Measurements from ENCODE around the gene CEP164. TPM values are rescaled to one million over a fixed set of nuclear protein-coding genes. Genes with fewer than 3 reads are reported as not detected.

The CEP164 gene
- total and polyA plus RNA-seq, 9 of the 15 experiments (the other 6 are each of a cell fraction or from before 2014, with no cell fraction given): 2.1 to 16.5 (median 10.4) TPM

DNA sequence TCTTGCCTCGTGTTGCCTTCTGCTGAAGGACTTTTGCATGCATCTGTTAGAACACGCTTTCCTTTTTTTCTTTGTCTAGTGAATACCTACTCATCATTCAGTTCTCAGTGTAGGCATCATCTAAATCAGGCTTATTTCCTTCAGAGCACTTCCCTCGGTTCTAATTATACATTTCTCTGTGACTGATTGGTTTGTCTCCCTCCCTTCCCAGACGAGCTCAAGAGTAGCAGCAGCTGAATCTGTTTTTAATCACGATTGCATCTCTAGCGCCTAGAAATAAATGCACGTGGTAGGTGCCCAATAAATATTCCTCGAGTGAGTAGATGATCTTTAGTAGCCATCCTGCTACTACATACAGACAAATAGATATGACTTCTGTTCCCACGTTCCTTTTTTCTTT, 6.3 kb downstream of the CEP164 start:
- H4K20me1 ChIP-seq (replicated peaks; ENCODE audit: control insufficient read depth, insufficient read depth, low read length): 0 out of 2 replicates have a peak, but pooled peaks cover 3% of the 10 kb centered on the region
- in situ Hi-C loops (cut with MboI): no loop called here
- H3K36me3 ChIP-seq (ENCODE audit: control insufficient read depth, insufficient read depth, low read length): 0 out of 3 replicates have a peak, but pooled peaks cover under 1% of the 10 kb centered on the region
- ATAC-seq (no peak), DNase-seq (ENCODE audit: extremely low read depth in 1 of 4, low spot score in 3 of 4) (no peak), FAIRE-seq (no peak)
- POLR2A ChIA-PET: interaction anchor here (0.6 to 6.7 kb wide), 2 partner anchors 7 to 68 kb away, joined by 3 to 42 read pairs; no protein-coding TSS in a partner anchor
- no peak overlapping the region for H3K4me3 ChIP-seq
- no peak overlapping the region for H2AFZ ChIP-seq (ENCODE audit: low read depth, low read length)
- 24% methylated on average over 9 of the region's 9 CpGs for WGBS (ENCODE audit: insufficient coverage, low coverage, missing lambda C conversion rate)
- H3K9me3 ChIP-seq (replicated peaks; ENCODE audit: control insufficient read depth, insufficient read depth, low read depth, low read length): no peaks in the 10 kb centered on the region
- H3K4me2 ChIP-seq (ENCODE audit: insufficient read depth, low read length): no peak overlapping the region
- no peaks in the 10 kb centered on the region for H3K9me1 ChIP-seq (ENCODE audit: control insufficient read depth, insufficient read depth, low read length)
- H3K9ac ChIP-seq (ENCODE audit: insufficient read depth in 1 of 2, low read depth in 2 of 2, low read length in 2 of 2): no peak overlapping the region
- no TSS peak for BruUV-seq (replicated peaks)
- intact Hi-C loops (cut with micrococcal nuclease): no loop called here
- H3K79me2 ChIP-seq (ENCODE audit: control insufficient read depth, insufficient read depth, low read length): no peaks in the 10 kb centered on the region; the same call in 2 of the 3 replicates
- H3K27ac ChIP-seq (ENCODE audit: extremely low read depth, low read depth, low read length): no peak overlapping the region
- CTCF ChIA-PET (ENCODE audit: low intra/inter-chr PET ratio): no interaction called here
- peaks cover 0 to 4% of the 10 kb centered on the region in 2 experiments; a peak in 4 of 5 replicates for H3K4me1 ChIP-seq (replicated peaks in 1 of 2; ENCODE audit: control insufficient read depth in 2 of 2, insufficient read depth in 2 of 2, low read length in 2 of 2)
- H3K27me3 ChIP-seq (ENCODE audit: control insufficient read depth in 2 of 2, insufficient read depth in 2 of 2, low read length in 2 of 2): no peaks in the 10 kb centered on the region
- TF ChIP-seq THAP12 (CRISPR knock-in tag; IDR thresholded peaks at IDR 0.05) (no peak), CREB3L1 (IDR thresholded peaks at IDR 0.05; ENCODE audit: borderline replicate concordance, low read depth) (no peak), CC2D1A (IDR thresholded peaks at IDR 0.05) (no peak), BDP1 (IDR thresholded peaks at IDR 0.05; ENCODE audit: insufficient read depth, insufficient read length) (no peak), HDAC6 (IDR thresholded peaks at IDR 0.05; ENCODE audit: low read depth, low read length) (no peak), THRB (CRISPR knock-in tag; conservative IDR thresholded peaks at IDR 0.05) (no peak), ZNF445 (CRISPR knock-in tag; IDR thresholded peaks at IDR 0.05; ENCODE audit: low read depth) (no peak), NR0B1 (IDR thresholded peaks at IDR 0.05; ENCODE audit: partially characterized antibody) (no peak), BHLHE40 (IDR thresholded peaks at IDR 0.05; ENCODE audit: low read length) (no peak), RBBP5 (IDR thresholded peaks at IDR 0.05; ENCODE audit: borderline replicate concordance, insufficient read depth, low read length, poor library complexity, severe bottlenecking) (no peak)
- TF ChIP-seq, protein P1, sequence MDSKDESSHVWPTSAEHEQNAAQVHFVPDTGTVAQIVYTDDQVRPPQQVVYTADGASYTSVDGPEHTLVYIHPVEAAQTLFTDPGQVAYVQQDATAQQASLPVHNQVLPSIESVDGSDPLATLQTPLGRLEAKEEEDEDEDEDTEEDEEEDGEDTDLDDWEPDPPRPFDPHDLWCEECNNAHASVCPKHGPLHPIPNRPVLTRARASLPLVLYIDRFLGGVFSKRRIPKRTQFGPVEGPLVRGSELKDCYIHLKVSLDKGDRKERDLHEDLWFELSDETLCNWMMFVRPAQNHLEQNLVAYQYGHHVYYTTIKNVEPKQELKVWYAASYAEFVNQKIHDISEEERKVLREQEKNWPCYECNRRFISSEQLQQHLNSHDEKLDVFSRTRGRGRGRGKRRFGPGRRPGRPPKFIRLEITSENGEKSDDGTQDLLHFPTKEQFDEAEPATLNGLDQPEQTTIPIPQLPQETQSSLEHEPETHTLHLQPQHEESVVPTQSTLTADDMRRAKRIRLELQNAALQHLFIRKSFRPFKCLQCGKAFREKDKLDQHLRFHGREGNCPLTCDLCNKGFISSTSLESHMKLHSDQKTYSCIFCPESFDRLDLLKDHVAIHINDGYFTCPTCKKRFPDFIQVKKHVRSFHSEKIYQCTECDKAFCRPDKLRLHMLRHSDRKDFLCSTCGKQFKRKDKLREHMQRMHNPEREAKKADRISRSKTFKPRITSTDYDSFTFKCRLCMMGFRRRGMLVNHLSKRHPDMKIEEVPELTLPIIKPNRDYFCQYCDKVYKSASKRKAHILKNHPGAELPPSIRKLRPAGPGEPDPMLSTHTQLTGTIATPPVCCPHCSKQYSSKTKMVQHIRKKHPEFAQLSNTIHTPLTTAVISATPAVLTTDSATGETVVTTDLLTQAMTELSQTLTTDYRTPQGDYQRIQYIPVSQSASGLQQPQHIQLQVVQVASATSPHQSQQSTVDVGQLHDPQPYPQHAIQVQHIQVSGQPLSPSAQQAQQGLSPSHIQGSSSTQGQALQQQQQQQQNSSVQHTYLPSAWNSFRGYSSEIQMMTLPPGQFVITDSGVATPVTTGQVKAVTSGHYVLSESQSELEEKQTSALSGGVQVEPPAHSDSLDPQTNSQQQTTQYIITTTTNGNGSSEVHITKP (IDR thresholded peaks at IDR 0.05; ENCODE audit: partially characterized antibody): no peak
